KMS-11 (cell line): ENCODE measurements around the gene ADCK1.

Experiments used
- H2AFZ ChIP-seq: fragments of 200-600 bp; sonication (generic); 2 replicates; pipeline ENCODE4 v1.6.1; 2016; ENCODE audit warnings: antibody characterized with exemption, mixed run types, low read depth
- H3K27ac ChIP-seq: fragments of 200-600 bp; sonication (generic); 2 replicates; pipeline ENCODE4 v1.6.1; 2016; ENCODE audit warnings: mild to moderate bottlenecking, mixed run types
- H3K27me3 ChIP-seq: fragments of 200-600 bp; sonication (generic); 2 replicates; pipeline ENCODE4 v1.6.1; 2017; ENCODE audit warnings: mild to moderate bottlenecking, low read depth, mixed run types, moderate library complexity; ENCODE audit not compliant: insufficient read depth
- H3K36me3 ChIP-seq: fragments of 200-600 bp; sonication (generic); 2 replicates; pipeline ENCODE4 v1.6.1; 2017; ENCODE audit warnings: mild to moderate bottlenecking, mixed run types; ENCODE audit not compliant: insufficient read depth
- H3K4me1 ChIP-seq: fragments of 200-600 bp; sonication (generic); 2 replicates; pipeline ENCODE4 v1.6.1; 2016; ENCODE audit warnings: mild to moderate bottlenecking, low read depth, mixed run types; ENCODE audit not compliant: poor library complexity, severe bottlenecking
- H3K4me2 ChIP-seq: fragments of 200-600 bp; sonication (generic); 2 replicates; pipeline ENCODE4 v1.7.0; 2016; ENCODE audit warnings: mild to moderate bottlenecking, mixed run types
- H3K4me3 ChIP-seq: fragments of 200-600 bp; sonication (generic); IDR thresholded peaks from 2 replicates; pipeline ENCODE4 v1.6.1; 2017; ENCODE audit warnings: low read depth, low read length, mixed read lengths; ENCODE audit not compliant: insufficient read depth
- H3K79me2 ChIP-seq: fragments of 200-600 bp; sonication (generic); 2 replicates; pipeline ENCODE4 v1.6.1; 2016; ENCODE audit warnings: low read depth, mixed run types; ENCODE audit not compliant: insufficient read depth
- H3K9ac ChIP-seq: fragments of 200-600 bp; sonication (generic); 2 replicates; pipeline ENCODE4 v1.6.1; 2016; ENCODE audit warnings: mild to moderate bottlenecking, mixed run types
- H4K20me1 ChIP-seq: fragments of 200-600 bp; sonication (generic); 2 replicates; pipeline ENCODE4 v1.6.1; 2016; ENCODE audit warnings: mild to moderate bottlenecking, mixed run types; ENCODE audit not compliant: insufficient read depth
- TF ChIP-seq, protein P1 (sequence below): fragments of 200-600 bp; sonication (generic); conservative IDR thresholded peaks from 2 replicates; pipeline ENCODE4 v1.6.1; 2017; ENCODE audit warnings: low read depth, mild to moderate bottlenecking, antibody characterized with exemption, low read length, moderate library complexity, mixed read lengths

The ADCK1 gene

DNA sequence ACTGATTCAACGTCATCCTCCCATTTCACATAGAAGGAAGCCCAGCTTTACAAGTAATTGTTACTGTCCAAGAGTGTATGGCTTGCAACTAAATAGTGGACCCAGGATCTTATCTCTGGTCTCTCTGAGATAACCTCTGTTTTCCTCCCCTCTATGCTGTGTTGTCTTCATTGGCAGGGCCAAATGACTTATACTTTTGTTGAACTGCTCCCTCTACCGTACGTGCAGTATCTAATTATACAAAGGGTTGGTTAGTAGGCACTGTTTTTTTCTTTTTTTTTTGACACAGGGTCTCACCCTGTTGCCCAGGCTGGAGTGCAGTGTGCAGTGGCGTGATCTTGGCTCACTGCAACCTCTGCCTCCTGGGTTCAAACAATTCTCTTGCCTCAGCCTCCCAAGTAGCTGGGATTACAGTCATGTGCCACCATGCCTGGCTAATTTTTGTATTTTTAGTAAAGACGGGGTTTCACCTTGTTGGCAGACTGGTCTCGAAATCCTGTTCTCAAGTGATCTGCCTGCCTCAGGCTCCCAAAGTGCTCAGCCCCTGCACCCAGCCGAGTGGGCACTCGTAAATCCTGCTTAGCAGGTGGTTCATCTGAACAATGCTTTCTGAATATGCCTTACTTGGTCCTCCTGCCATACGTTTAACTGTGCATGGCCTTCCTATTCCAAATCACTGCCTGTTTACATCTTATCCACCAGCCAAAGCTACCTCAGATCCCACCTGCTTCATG lies 162.1 kb downstream of the ADCK1 start:
- TF ChIP-seq, protein P1, sequence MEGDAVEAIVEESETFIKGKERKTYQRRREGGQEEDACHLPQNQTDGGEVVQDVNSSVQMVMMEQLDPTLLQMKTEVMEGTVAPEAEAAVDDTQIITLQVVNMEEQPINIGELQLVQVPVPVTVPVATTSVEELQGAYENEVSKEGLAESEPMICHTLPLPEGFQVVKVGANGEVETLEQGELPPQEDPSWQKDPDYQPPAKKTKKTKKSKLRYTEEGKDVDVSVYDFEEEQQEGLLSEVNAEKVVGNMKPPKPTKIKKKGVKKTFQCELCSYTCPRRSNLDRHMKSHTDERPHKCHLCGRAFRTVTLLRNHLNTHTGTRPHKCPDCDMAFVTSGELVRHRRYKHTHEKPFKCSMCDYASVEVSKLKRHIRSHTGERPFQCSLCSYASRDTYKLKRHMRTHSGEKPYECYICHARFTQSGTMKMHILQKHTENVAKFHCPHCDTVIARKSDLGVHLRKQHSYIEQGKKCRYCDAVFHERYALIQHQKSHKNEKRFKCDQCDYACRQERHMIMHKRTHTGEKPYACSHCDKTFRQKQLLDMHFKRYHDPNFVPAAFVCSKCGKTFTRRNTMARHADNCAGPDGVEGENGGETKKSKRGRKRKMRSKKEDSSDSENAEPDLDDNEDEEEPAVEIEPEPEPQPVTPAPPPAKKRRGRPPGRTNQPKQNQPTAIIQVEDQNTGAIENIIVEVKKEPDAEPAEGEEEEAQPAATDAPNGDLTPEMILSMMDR = no peak
- Histone ChIP-seq H4K20me1 (no peaks in the 10 kb centered on the region), H3K9ac (no peak overlapping the region), H3K27ac (no peak overlapping the region), H3K79me2 (no peaks in the 10 kb centered on the region), H3K36me3 (no peaks in the 10 kb centered on the region), H2AFZ (no peak overlapping the region), H3K4me3 (no peak overlapping the region), H3K27me3 (no peaks in the 10 kb centered on the region), H3K4me2 (no peak overlapping the region), H3K4me1 (no peaks in the 10 kb centered on the region)

DNA sequence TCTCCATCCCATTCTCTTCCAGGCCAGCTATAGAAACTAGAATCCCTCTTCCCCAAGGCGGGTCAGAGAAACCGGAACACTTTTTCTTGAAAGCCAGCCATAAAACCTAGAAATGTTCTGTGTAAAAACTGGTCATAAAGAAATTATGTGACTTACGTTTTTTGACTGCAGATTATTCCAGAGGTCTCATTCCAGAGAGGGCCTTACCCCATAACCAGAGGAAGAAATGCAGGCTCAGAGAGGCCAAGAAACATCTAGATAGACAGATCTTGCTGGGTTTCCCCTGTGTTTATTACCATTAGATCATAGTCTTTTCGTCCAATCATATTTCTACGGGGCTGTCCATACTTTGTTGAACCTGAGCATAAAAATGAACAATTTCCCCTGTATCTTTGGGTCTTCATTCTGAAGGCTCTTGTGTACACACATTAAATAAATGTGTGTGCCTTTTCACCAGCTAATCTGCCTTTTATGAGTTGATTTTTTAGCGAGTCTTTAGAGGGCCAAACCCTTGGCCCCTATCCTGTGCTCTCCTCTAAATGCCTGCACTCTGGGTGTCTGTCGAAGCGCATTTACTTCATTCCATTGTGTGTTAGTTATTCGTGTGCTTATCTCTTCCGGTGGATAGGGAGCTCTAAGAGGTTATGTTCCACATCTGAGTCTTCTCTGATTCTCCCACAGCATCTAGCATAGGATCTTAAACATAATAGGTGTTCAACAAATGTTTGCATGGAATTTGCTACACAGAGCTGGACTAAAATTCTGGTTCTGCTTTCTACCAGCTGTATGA lies 163.0 kb downstream of the ADCK1 start:
- H3K79me2 ChIP-seq = no peaks in the 10 kb centered on the region
- no peaks in the 10 kb centered on the region for H3K36me3 ChIP-seq
- no peaks in the 10 kb centered on the region for H3K27me3 ChIP-seq
- H3K4me2 ChIP-seq = no peak overlapping the region
- H3K4me3 ChIP-seq = no peak overlapping the region
- TF ChIP-seq, protein P1 = no peak
- no peaks in the 10 kb centered on the region for H4K20me1 ChIP-seq
- no peak overlapping the region for H2AFZ ChIP-seq
- no peaks in the 10 kb centered on the region for H3K4me1 ChIP-seq
- no peak overlapping the region for H3K9ac ChIP-seq
- no peak overlapping the region for H3K27ac ChIP-seq

DNA sequence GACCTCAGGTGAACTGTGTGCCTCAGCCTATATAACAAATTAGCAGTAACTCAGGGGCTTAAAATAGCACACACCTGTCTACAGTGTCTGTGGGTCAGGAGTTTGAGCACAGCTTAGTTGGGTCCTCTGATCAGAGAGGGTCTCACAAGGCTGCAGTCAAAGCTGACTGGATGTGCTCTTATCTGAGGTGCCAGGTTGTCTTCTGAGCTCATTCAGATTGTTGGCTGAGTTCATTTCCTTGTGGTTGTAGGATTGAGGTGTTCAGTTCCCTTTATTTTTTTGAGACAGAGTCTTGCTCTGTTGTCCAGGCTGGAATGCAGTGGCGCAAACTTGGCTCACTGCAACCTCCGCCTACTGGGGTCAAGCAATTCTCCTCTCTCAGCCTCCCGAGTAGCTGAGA lies 164.7 kb downstream of the ADCK1 start:
- Histone ChIP-seq H3K27ac (no peak overlapping the region), H3K4me1 (no peaks in the 10 kb centered on the region), H2AFZ (no peak overlapping the region), H3K79me2 (no peaks in the 10 kb centered on the region), H3K4me3 (no peak overlapping the region), H3K27me3 (no peaks in the 10 kb centered on the region), H3K9ac (no peak overlapping the region), H3K4me2 (no peak overlapping the region), H4K20me1 (no peaks in the 10 kb centered on the region), H3K36me3 (no peaks in the 10 kb centered on the region)
- TF ChIP-seq, protein P1 = no peak

DNA sequence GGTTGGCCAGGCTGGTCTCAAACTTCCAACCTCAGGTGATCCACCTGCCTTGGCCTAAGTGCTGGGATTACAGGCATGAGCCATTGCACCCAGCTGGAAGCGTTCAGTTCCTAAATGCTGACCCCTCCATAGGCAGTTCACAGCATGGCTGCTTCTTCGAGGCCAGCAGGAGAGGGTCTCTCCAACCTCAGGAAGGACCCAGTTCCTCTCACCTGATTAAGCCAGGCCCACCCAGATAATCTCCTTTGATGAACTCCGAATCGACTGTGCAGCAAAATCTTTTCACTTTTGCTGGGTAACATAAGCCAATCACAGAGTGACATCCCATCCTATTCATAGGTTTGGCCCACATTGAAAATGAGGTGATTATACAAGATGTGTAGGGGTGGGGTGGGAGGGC lies 165.1 kb downstream of the ADCK1 start:
- Histone ChIP-seq H3K79me2 (no peaks in the 10 kb centered on the region), H3K36me3 (no peaks in the 10 kb centered on the region), H3K27me3 (no peaks in the 10 kb centered on the region), H3K4me2 (no peak overlapping the region), H3K9ac (no peak overlapping the region), H3K4me1 (no peaks in the 10 kb centered on the region), H4K20me1 (no peaks in the 10 kb centered on the region), H2AFZ (no peak overlapping the region), H3K27ac (no peak overlapping the region), H3K4me3 (no peak overlapping the region)
- TF ChIP-seq, protein P1 = no peak
